GM12891 (cell line): ENCODE measurements around the gene PLG.

Source experiments
- POLR2A ChIP-seq: IDR thresholded peaks from 2 replicates; pipeline ENCODE4 v1.6.1; 2011; ENCODE audit warnings: low read depth, low read length, control low read depth
- POLR2AphosphoS5 ChIP-seq: IDR thresholded peaks from 2 replicates; pipeline ENCODE4 v1.6.1; 2011; ENCODE audit warnings: low read depth, low read length, control low read depth
- SPI1 ChIP-seq: IDR thresholded peaks from 2 replicates; pipeline ENCODE4 v1.6.1; 2011; ENCODE audit warnings: low read depth, low read length, control low read depth
- TAF1 ChIP-seq: IDR thresholded peaks from 2 replicates; pipeline ENCODE4 v1.6.1; 2011; ENCODE audit warnings: low read depth, low read length, control low read depth

DNA sequence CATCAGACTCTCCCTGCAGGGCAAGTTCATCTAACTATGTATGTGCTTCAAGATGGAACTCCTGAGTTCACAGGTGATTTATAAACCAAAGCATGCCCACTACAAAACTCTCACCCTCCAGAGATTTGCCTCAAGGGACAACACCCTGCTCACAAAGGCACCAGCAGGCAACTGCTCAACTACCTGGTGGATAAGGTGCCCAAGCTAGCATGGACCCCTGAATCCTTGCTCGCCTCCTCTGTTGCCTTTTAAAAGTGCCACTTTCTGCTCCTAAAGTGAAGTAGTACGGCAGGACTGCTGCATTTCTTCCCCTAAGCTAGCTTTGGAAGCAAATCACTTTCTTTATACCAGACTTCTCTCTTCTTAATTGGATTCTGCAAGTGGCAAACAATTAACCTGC, 39.2 kb upstream of the PLG start:
- no peak for TF ChIP-seq POLR2A
- no peak for TF ChIP-seq POLR2AphosphoS5
- no peak for TF ChIP-seq SPI1
- no peak for TF ChIP-seq TAF1
